HepG2 (cell line): Measurements from ENCODE around the gene UBE2C. TPM values are rescaled to one million over a fixed set of nuclear protein-coding genes. Genes with fewer than 3 reads are reported as not detected.

Experiments used
- ATAC-seq: fragments of 200-7000 bp; cut with Tn5 transposase; 3 replicates; pipeline ENCODE4 v1.9.1; 2020; ENCODE audit warnings: mild to moderate bottlenecking, moderate library complexity
- BruUV-seq: library from RNA; stranded (reverse); fragments of 400-500 nt; replicated peaks from 2 replicates; lab custom pipeline; 2021; lab: Mats Ljungman, UMichigan
- CTCF ChIA-PET: fragments of 300-600 bp; formaldehyde crosslinking; extraction: SDS; loops from one replicate; lab custom pipeline; 2021; ENCODE audit warnings: low total read pairs, inconsistent platforms, low intra/inter-chr PET ratio; lab: Yijun Ruan, JAX
- POLR2A ChIA-PET: fragments of 350-600 bp; sonication (Branson Sonifier 250); formaldehyde crosslinking; loops from one replicate; lab custom pipeline; 2020; ENCODE audit warnings: antibody characterized with exemption, inconsistent platforms; lab: Yijun Ruan, JAX
- DNase-seq: peaks from one replicate; pipeline ENCODE4 v3.0.0-alpha.2; 2015; ENCODE audit warnings: low spot score
- FAIRE-seq: peaks from 3 replicates; lab custom pipeline; 2011; peaks lifted over from hg19 to GRCh38; lab: Jason Lieb, UNC
- H2AFZ ChIP-seq: one replicate; pipeline ENCODE4 v1.6.1; 2011; ENCODE audit warnings: low read length, inconsistent platforms
- H3K27ac ChIP-seq: fragments of 300-600 bp; 3 replicates; pipeline ENCODE4 v1.8.0; 2011; ENCODE audit warnings: mixed run types, mild to moderate bottlenecking, mixed read lengths, low read length, inconsistent platforms; ENCODE audit not compliant: insufficient read depth; ENCODE audit errors: extremely low read length
- H3K27me3 ChIP-seq, 2 experiments: fragments of 200-600 bp in 1 of 2; 2 replicates in 1 of 2; 3 replicates in 1 of 2; pipeline versions ENCODE4 v1.6.0 to v1.8.0; 2011; ENCODE audit warnings: low read length in 2 of 2, mild to moderate bottlenecking in 2 of 2, moderate library complexity in 2 of 2, inconsistent platforms in 1 of 2; ENCODE audit not compliant: insufficient read depth in 2 of 2, control insufficient read depth in 1 of 2
- H3K36me3 ChIP-seq, 2 experiments: fragments of 200-600 bp in 1 of 2; replicated peaks in 1 of 2; 2 replicates in 1 of 2; 3 replicates in 1 of 2; pipeline versions ENCODE4 v1.5.1 to v1.8.0; 2011; ENCODE audit warnings: low read length in 2 of 2, inconsistent platforms in 1 of 2; ENCODE audit not compliant: insufficient read depth in 2 of 2, control insufficient read depth in 1 of 2
- H3K4me1 ChIP-seq: 2 replicates; pipeline ENCODE4 v1.5.1; 2012; ENCODE audit warnings: low read length, inconsistent platforms; ENCODE audit not compliant: insufficient read depth
- H3K4me2 ChIP-seq: 2 replicates; pipeline ENCODE4 v1.6.0; 2011; ENCODE audit warnings: low read depth, low read length, inconsistent platforms
- H3K4me3 ChIP-seq, 3 experiments: fragments of 200-600 bp in 1 of 3; sonication (generic), shearing (Covaris generic) in 1 of 3; replicated peaks in 1 of 3; 2 replicates each; pipeline ENCODE4 v1.5.1; 2011 to 2016; ENCODE audit warnings: low read length in 3 of 3, inconsistent platforms in 2 of 3, low read depth in 2 of 3, mild to moderate bottlenecking in 2 of 3, control low read depth in 1 of 3, mixed read lengths in 1 of 3; ENCODE audit not compliant: insufficient read depth in 1 of 3
- H3K79me2 ChIP-seq: one replicate; pipeline ENCODE4 v1.6.1; 2011; ENCODE audit warnings: low read length, inconsistent platforms; ENCODE audit not compliant: insufficient read depth
- H3K9ac ChIP-seq: 2 replicates; pipeline ENCODE4 v1.6.0; 2011; ENCODE audit warnings: mild to moderate bottlenecking, low read depth, low read length, inconsistent platforms; ENCODE audit not compliant: insufficient read depth
- H3K9me3 ChIP-seq: 2 replicates; pipeline ENCODE4 v1.5.1; 2012; ENCODE audit warnings: mild to moderate bottlenecking, low read length
- H4K20me1 ChIP-seq: 2 replicates; pipeline ENCODE4 v1.6.0; 2011; ENCODE audit warnings: inconsistent platforms, mild to moderate bottlenecking, low read length, moderate library complexity; ENCODE audit not compliant: insufficient read depth
- KLF12 ChIP-seq: sonication (generic); formaldehyde crosslinking; IDR thresholded peaks from 2 replicates; pipeline ENCODE4 v1.4.0; 2020; ENCODE audit warnings: missing genetic modification reagents, borderline replicate concordance
- SP4 ChIP-seq: sonication (generic); formaldehyde crosslinking; IDR thresholded peaks from 2 replicates; pipeline ENCODE4 v1.8.1; 2023; ENCODE audit warnings: mild to moderate bottlenecking, missing genetic modification reagents
- TCF12 ChIP-seq, 2 experiments: fragments of 450-650 bp in 1 of 2; sonication (generic) in 1 of 2; formaldehyde crosslinking in 1 of 2; IDR thresholded peaks; 2 replicates each; pipeline versions ENCODE4 v1.6.1 to v1.8.0; 2017 to 2022; ENCODE audit warnings: antibody characterized with exemption in 1 of 2, mild to moderate bottlenecking in 1 of 2, missing genetic modification reagents in 1 of 2, moderate library complexity in 1 of 2
- THAP9 ChIP-seq: sonication (generic); formaldehyde crosslinking; IDR thresholded peaks from 2 replicates; pipeline ENCODE4; 2020; ENCODE audit warnings: missing genetic modification reagents, mild to moderate bottlenecking, borderline replicate concordance
- ZNF142 ChIP-seq: sonication (generic); formaldehyde crosslinking; IDR thresholded peaks from 2 replicates; pipeline ENCODE4 v1.4.0; 2020; ENCODE audit warnings: missing genetic modification reagents
- ZNF496 ChIP-seq: sonication (generic); formaldehyde crosslinking; IDR thresholded peaks from 2 replicates; pipeline ENCODE4 v1.8.1; 2023; ENCODE audit warnings: mild to moderate bottlenecking, moderate library complexity, missing genetic modification reagents; ENCODE audit not compliant: insufficient replicate concordance
- ZNF552 ChIP-seq: sonication (generic); formaldehyde crosslinking; IDR thresholded peaks from 2 replicates; pipeline ENCODE4 v1.9.0; 2022; ENCODE audit warnings: missing genetic modification reagents, mild to moderate bottlenecking, borderline replicate concordance
- ZNF619 ChIP-seq: sonication (generic); formaldehyde crosslinking; IDR thresholded peaks from 2 replicates; pipeline ENCODE4 v1.4.0; 2020; ENCODE audit warnings: mild to moderate bottlenecking, missing genetic modification reagents
- ZNF629 ChIP-seq: sonication (generic); formaldehyde crosslinking; conservative IDR thresholded peaks from 2 replicates; pipeline ENCODE4 v1.5.0; 2020; ENCODE audit warnings: missing genetic modification reagents
- ZNF674 ChIP-seq: sonication (generic); formaldehyde crosslinking; IDR thresholded peaks from 2 replicates; pipeline ENCODE4 v1.5.0; 2020; ENCODE audit warnings: low read depth, mild to moderate bottlenecking, missing genetic modification reagents
- ZSCAN31 ChIP-seq: sonication (generic); formaldehyde crosslinking; IDR thresholded peaks from 2 replicates; pipeline ENCODE4 v1.5.0; 2020; ENCODE audit warnings: low read depth, mild to moderate bottlenecking, missing genetic modification reagents
- WGBS: methylation state at CpG from one replicate; pipeline ENCODE4 v1.1.6; 2017; ENCODE audit warnings: low lambda C conversion rate; 5-methylcytosine and 5-hydroxymethylcytosine counted together
- in situ Hi-C: cut with HindIII; loops from 2 replicates; pipeline ENCODE4 v1.10.0; 2017; ENCODE audit warnings: low pct_unique_long_range_greater_than_20kb; ENCODE audit not compliant: extremely low pct_ligation_motif_present
- intact Hi-C: fragments of 100-400 bp; cut with micrococcal nuclease; formaldehyde crosslinking; loops from one replicate; pipeline ENCODE4 v1.10.0; 2022; ENCODE audit not compliant: unreplicated experiment
- polyA plus RNA-seq, 8 experiments: library from polyadenylated mRNA; depleted of rRNA in 3 of 8; stranded (reverse) in 7 of 8; unstranded in 1 of 8; fragments of >200 nt; fragmentation: Illumina TruSeq in 4 of 8; extraction: Trizol in 4 of 8; gene quantifications; 2 replicates each; pipeline versions ENCODE4 v1.2.1 to v1.2.3, GENCODE V29; 2011 to 2016; ENCODE audit warnings: low read depth in 4 of 8, missing spikeins in 1 of 8, mixed read lengths in 1 of 8; ENCODE audit not compliant: insufficient read depth in 1 of 8
- total RNA-seq, 5 experiments: library from RNA; depleted of rRNA; stranded (reverse); fragments of >200 nt; fragmentation: Illumina TruSeq; extraction: Trizol; gene quantifications; 2 replicates each; pipeline ENCODE4 v1.2.3, GENCODE V29; 2016; ENCODE audit warnings: low read depth in 1 of 5

Gene UBE2C
- total and polyA plus RNA-seq, 2 of the 13 experiments (the other 11 are each of a cell fraction or from before 2014, with no cell fraction given), result 100 to 123 TPM

- intact Hi-C loops (loop anchor here (2.0 to 5.0 kb wide), 3 partner anchors 50 to 100 kb away; partner anchors contain the start of genes CTSA, NEURL2, PCIF1 and ZSWIM1), in situ Hi-C loops (no loop called here)
- ChIA-PET CTCF (no interaction called here), POLR2A (interaction anchor here (1.0 to 2.5 kb wide), 11 partner anchors 9 to 417 kb away, joined by 3 to 21 read pairs (median 12); partner anchors contain the start of genes ACOT8, CTSA, NEURL2 and PCIF1)
- Histone ChIP-seq H3K27ac (no peak overlapping the region), H2AFZ (no peak overlapping the region), H3K4me1 (peaks cover 74% of the 10 kb centered on the region), H3K4me2 (peak overlapping the region; percentile 80), H3K36me3 (0 out of 5 replicates have a peak, but pooled peaks cover 0 to 4% of the 10 kb centered on the region in 2 experiments), H3K9me3 (no peaks in the 10 kb centered on the region), H3K4me3 (peak overlapping the region; percentile 71 to 87 (median 86); a peak in 4 of 6 replicates), H4K20me1 (no peaks in the 10 kb centered on the region), H3K9ac (peak overlapping the region; percentile 72; the same call in 1 of the 2 replicates), H3K27me3 (no peaks in the 10 kb centered on the region), H3K79me2 (no peaks in the 10 kb centered on the region)
- no peak for FAIRE-seq
- no peak for DNase-seq
- 53% methylated on average over 4 of the region's 4 CpGs for WGBS
- BruUV-seq, result no TSS peak
- no peak for ATAC-seq
- TF ChIP-seq THAP9 (CRISPR knock-in tag) (no peak), ZNF552 (CRISPR knock-in tag) (0 out of 2 replicates have a peak, but pooled peaks have one; percentile 37), ZNF142 (CRISPR knock-in tag) (peak; percentile 36; the same call in 1 of the 2 replicates), SP4 (CRISPR knock-in tag) (peak; percentile 40; the same call in 1 of the 2 replicates), TCF12 (IDR thresholded peaks at IDR 0.05) (no peak), TCF12 (CRISPR knock-in tag; IDR thresholded peaks at IDR 0.05) (0 out of 2 replicates have a peak, but pooled peaks have one; percentile 1), KLF12 (CRISPR knock-in tag) (0 out of 2 replicates have a peak, but pooled peaks have one; percentile 22), ZSCAN31 (CRISPR knock-in tag) (0 out of 2 replicates have a peak, but pooled peaks have one; percentile 4), ZNF619 (CRISPR knock-in tag) (0 out of 2 replicates have a peak, but pooled peaks have one; percentile 41), ZNF496 (CRISPR knock-in tag) (no peak), ZNF674 (CRISPR knock-in tag) (no peak), ZNF629 (0 out of 2 replicates have a peak, but pooled peaks have one; percentile 0)
These were observed 20.2 kb downstream of the UBE2C start for GRCh38 chr20:45832619-45833018.
